Adrenal gland (tissue), 12 donors: Measurements from ENCODE around the gene S100A10. TPM values are rescaled to one million over a fixed set of nuclear protein-coding genes. Genes with fewer than 3 reads are reported as not detected.

ENCODE experiments used
- DNase-seq, 7 donors: peaks; one replicate each; pipeline ENCODE4 v3.0.0-alpha.2; 2019 to 2020
- H3K27ac ChIP-seq, 5 donors: fragments of 200-600 bp; sonication (generic) in 4 of 5; 1 replicate in 3 of 5; 2 replicates in 2 of 5; pipeline versions ENCODE4 v1.5.1 to v1.8.0; 2016 to 2020; ENCODE audit warnings: mild to moderate bottlenecking in 1 of 5
- H3K27me3 ChIP-seq: fragments of 200-600 bp; 2 replicates; pipeline ENCODE4 v1.8.0; 2021
- H3K36me3 ChIP-seq, 2 donors: fragments of 200-600 bp; replicated peaks in 1 of 2; 1 replicate in 1 of 2; 2 replicates in 1 of 2; pipeline versions ENCODE4 v1.5.1 to v1.8.0; 2018 to 2022
- H3K4me1 ChIP-seq, 2 donors: fragments of 200-600 bp; replicated peaks in 1 of 2; 1 replicate in 1 of 2; 2 replicates in 1 of 2; pipeline versions ENCODE4 v1.5.1 to v1.8.0; 2018 to 2021
- H3K4me3 ChIP-seq, 4 donors: fragments of 200-600 bp; sonication (generic) in 3 of 4; one replicate each; pipeline ENCODE4 v1.5.1; 2016 to 2018
- H3K9me3 ChIP-seq, 3 donors: fragments of 200-600 bp; sonication (generic) in 1 of 3; replicated peaks in 1 of 3; 1 replicate in 2 of 3; 2 replicates in 1 of 3; pipeline versions ENCODE4 v1.5.1 to v1.8.0; 2016 to 2021
- POLR2A ChIP-seq, 2 donors: fragments of 450-650 bp; IDR thresholded peaks; one replicate each; pipeline ENCODE4 v1.6.1; 2017; ENCODE audit warnings: antibody characterized with exemption in 2 of 2, mild to moderate bottlenecking in 2 of 2, moderate library complexity in 1 of 2
- WGBS, 4 donors: extraction: QIAGEN DNeasy Blood & Tissue Kit in 2 of 4; methylation state at CpG; one replicate each; pipeline versions ENCODE4 v1.1.5 to v1.1.7; 2013 to 2017; 5-methylcytosine and 5-hydroxymethylcytosine counted together
- intact Hi-C, 2 donors: fragments of 100-400 bp; cut with DNase I; formaldehyde crosslinking; loops; one replicate each; pipeline versions ENCODE4 v1.14.1 to v1.15.0; 2022 to 2023
- polyA plus RNA-seq, 3 donors: library from polyadenylated mRNA; stranded (reverse); fragments of 200-250 nt in 2 of 3; fragments of 350-450 nt in 1 of 3; fragmentation: Illumina TruSeq in 1 of 3; extraction: RNeasy Lipid Tissue Mini Kit (QIAGEN cat#74804) in 1 of 3; gene quantifications; one replicate each; pipeline ENCODE4 v1.2.3, GENCODE V29; 2013 to 2014
- total RNA-seq, 9 donors: library from RNA; depleted of rRNA in 4 of 9; stranded (reverse); fragments of >200 nt in 4 of 9; fragments of 120-200 nt in 1 of 9; fragmentation: NEBNext Ultra II Directional in 1 of 9; extraction: Animal tissue kit (Norgen Biotek cat#: 25700) in 1 of 9; gene quantifications; one replicate each; pipeline versions ENCODE4 v1.1.0 to v1.2.4, GENCODE V29; 2013 to 2023
- TF ChIP-seq, protein P1 (sequence below), 6 experiments: fragments of 450-650 bp in 4 of 6; fragments of 200-600 bp in 2 of 6; sonication (generic) in 1 of 6; IDR thresholded peaks; 1 replicate in 5 of 6; 2 replicates in 1 of 6; pipeline versions ENCODE4 v1.5.1 to v1.8.0; 2016 to 2021; ENCODE audit warnings: antibody characterized with exemption in 6 of 6, mild to moderate bottlenecking in 2 of 6, moderate library complexity in 1 of 6
- donor health status: healthy with polysubstance abuse.
- donor health status: Bipolar disorder and iron deficiency.
- donor health status: DM: yes; HTN: yes; CAD: no.
- donor health status: DM: no; HTN: no; CAD: no.
- donor health status: DM: no; HTN: no; CAD: no.
- donor health status: DM: yes; HTN: yes; CAD: no.

S100A10 gene
- total and polyA plus RNA-seq, 12 donors: 24.9 to 860 (median 366) TPM

GRCh38 chr1:151977662-151978230 is 15.9 kb downstream of the S100A10 start:
- WGBS, 4 donors: 65 to 86% (median 75%) methylated on average over 5 of the region's 5 CpGs

GRCh38 chr1:151976858-151977257 is 16.8 kb downstream of the S100A10 start:
- no peak for TF ChIP-seq POLR2A (IDR thresholded peaks at IDR 0.05)
- TF ChIP-seq, protein P1, sequence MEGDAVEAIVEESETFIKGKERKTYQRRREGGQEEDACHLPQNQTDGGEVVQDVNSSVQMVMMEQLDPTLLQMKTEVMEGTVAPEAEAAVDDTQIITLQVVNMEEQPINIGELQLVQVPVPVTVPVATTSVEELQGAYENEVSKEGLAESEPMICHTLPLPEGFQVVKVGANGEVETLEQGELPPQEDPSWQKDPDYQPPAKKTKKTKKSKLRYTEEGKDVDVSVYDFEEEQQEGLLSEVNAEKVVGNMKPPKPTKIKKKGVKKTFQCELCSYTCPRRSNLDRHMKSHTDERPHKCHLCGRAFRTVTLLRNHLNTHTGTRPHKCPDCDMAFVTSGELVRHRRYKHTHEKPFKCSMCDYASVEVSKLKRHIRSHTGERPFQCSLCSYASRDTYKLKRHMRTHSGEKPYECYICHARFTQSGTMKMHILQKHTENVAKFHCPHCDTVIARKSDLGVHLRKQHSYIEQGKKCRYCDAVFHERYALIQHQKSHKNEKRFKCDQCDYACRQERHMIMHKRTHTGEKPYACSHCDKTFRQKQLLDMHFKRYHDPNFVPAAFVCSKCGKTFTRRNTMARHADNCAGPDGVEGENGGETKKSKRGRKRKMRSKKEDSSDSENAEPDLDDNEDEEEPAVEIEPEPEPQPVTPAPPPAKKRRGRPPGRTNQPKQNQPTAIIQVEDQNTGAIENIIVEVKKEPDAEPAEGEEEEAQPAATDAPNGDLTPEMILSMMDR (IDR thresholded peaks at IDR 0.05): no peak
- Histone ChIP-seq H3K4me1 (peaks cover 8 to 24% of the 10 kb centered on the region in 2 donors), H3K27ac (no peak overlapping the region), H3K36me3 (no peaks in the 10 kb centered on the region), H3K4me3 (no peak overlapping the region), H3K9me3 (no peaks in the 10 kb centered on the region), H3K27me3 (no peaks in the 10 kb centered on the region)
- DNase-seq: peak in 3 of 7 donors; percentile 33 to 42 (median 42)
- WGBS, 4 donors: 77 to 87% (median 83%) methylated on average over 3 of the region's 3 CpGs
- intact Hi-C loops: no loop called here

More at GRCh38 chr1:151977662-151978230, 15.9 kb downstream of the S100A10 start:
- intact Hi-C loops: no loop called here
- Histone ChIP-seq H3K9me3 (no peaks in the 10 kb centered on the region), H3K4me1 (peaks cover 8 to 18% of the 10 kb centered on the region in 2 donors), H3K27me3 (no peaks in the 10 kb centered on the region), H3K36me3 (peaks cover 0 to 6% of the 10 kb centered on the region in 2 donors), H3K27ac (no peak overlapping the region), H3K4me3 (no peak overlapping the region)
- DNase-seq: no peak
- TF ChIP-seq, protein P1 (IDR thresholded peaks at IDR 0.05): no peak
- no peak for TF ChIP-seq POLR2A (IDR thresholded peaks at IDR 0.05)

GRCh38 chr1:151976015-151976343 is 17.7 kb downstream of the S100A10 start:
- intact Hi-C loops: no loop called here
- Histone ChIP-seq H3K36me3 (no peaks in the 10 kb centered on the region), H3K4me1 (peaks cover 8 to 24% of the 10 kb centered on the region in 2 donors), H3K27me3 (no peaks in the 10 kb centered on the region), H3K27ac (no peak overlapping the region), H3K9me3 (no peaks in the 10 kb centered on the region), H3K4me3 (no peak overlapping the region)
- DNase-seq: no peak
- TF ChIP-seq, protein P1 (IDR thresholded peaks at IDR 0.05): no peak
- TF ChIP-seq POLR2A (IDR thresholded peaks at IDR 0.05): no peak

GRCh38 chr1:151975311-151976014 is 18.2 kb downstream of the S100A10 start:
- Histone ChIP-seq H3K4me1 (peaks cover 5 to 23% of the 10 kb centered on the region in 2 donors), H3K36me3 (no peaks in the 10 kb centered on the region), H3K27me3 (no peaks in the 10 kb centered on the region), H3K9me3 (no peaks in the 10 kb centered on the region), H3K27ac (no peak overlapping the region), H3K4me3 (no peak overlapping the region)
- no peak for DNase-seq
- intact Hi-C loops: no loop called here
- no peak for TF ChIP-seq POLR2A (IDR thresholded peaks at IDR 0.05)
- TF ChIP-seq, protein P1 (IDR thresholded peaks at IDR 0.05): no peak
- WGBS, 4 donors: 90 to 96% (median 94%) methylated on average over 2 of the region's 2 CpGs
